ENCODE results near the gene SYT1.

GRCh38 chr12:79300199-79300568 lies 435.6 kb downstream of the SYT1 start:
- TF ChIP-seq CTCF (IDR thresholded peaks at IDR 0.05) (no peak), POLR2A (IDR thresholded peaks at IDR 0.05) (no peak)
